WTC11 (cell line): ENCODE results near the gene STAMBPL1. TPM values are rescaled to one million over a fixed set of nuclear protein-coding genes. Genes with fewer than 3 reads are reported as not detected.

Experiments used
- ATAC-seq: fragments of 200-7000 bp; cut with Tn5 transposase; 2 replicates; pipeline ENCODE4 v1.10.0; 2021; ENCODE audit warnings: mild to moderate bottlenecking, moderate library complexity
- CTCF ChIA-PET: fragments of 300-600 bp; sonication (Branson Sonifier 250); formaldehyde crosslinking; loops from one replicate; lab custom pipeline; 2021; ENCODE audit warnings: antibody characterized with exemption; lab: Charles Lee
- POLR2A ChIA-PET: fragments of 350-600 bp; sonication (Branson Sonifier 250); formaldehyde crosslinking; loops from one replicate; lab custom pipeline; 2021; ENCODE audit warnings: antibody characterized with exemption; lab: Charles Lee
- DNase-seq: peaks from one replicate; pipeline ENCODE4 v3.0.0; 2021; ENCODE audit warnings: low spot score
- H3K27ac Mint-ChIP-seq: 2 replicates; pipeline ENCODE4 v1.8.0; 2021; ENCODE audit warnings: mixed read lengths
- H3K27me3 Mint-ChIP-seq: 2 replicates; pipeline ENCODE4 v1.8.0; 2021; ENCODE audit warnings: low read depth, mild to moderate bottlenecking, moderate library complexity, mixed read lengths
- H3K36me3 Mint-ChIP-seq: 2 replicates; pipeline ENCODE4 v1.8.0; 2021; ENCODE audit warnings: mixed read lengths
- H3K4me1 Mint-ChIP-seq: 2 replicates; pipeline ENCODE4 v1.8.0; 2022; ENCODE audit warnings: mixed read lengths
- H3K4me3 Mint-ChIP-seq: 2 replicates; pipeline ENCODE4 v1.8.0; 2021; ENCODE audit warnings: mild to moderate bottlenecking, moderate library complexity, mixed read lengths
- H3K9me3 Mint-ChIP-seq: 2 replicates; pipeline ENCODE4 v1.8.0; 2021; ENCODE audit warnings: mixed read lengths
- AR ChIP-seq: fragments of 250-450 bp; sonication (Bioruptor Pico); IDR thresholded peaks from 2 replicates; pipeline ENCODE4 v1.9.0; 2021; ENCODE audit warnings: mild to moderate bottlenecking
- ATF2 ChIP-seq: sonication (generic); formaldehyde crosslinking; IDR thresholded peaks from 2 replicates; pipeline ENCODE4 v1.8.1; 2022; ENCODE audit warnings: low read depth, missing genetic modification reagents, borderline replicate concordance
- CREM ChIP-seq: sonication (generic); formaldehyde crosslinking; IDR thresholded peaks from 2 replicates; pipeline ENCODE4 v1.8.1; 2022; ENCODE audit warnings: mild to moderate bottlenecking, missing genetic modification reagents, moderate library complexity
- ELF4 ChIP-seq: sonication (generic); formaldehyde crosslinking; IDR thresholded peaks from 2 replicates; pipeline ENCODE4 v1.8.1; 2022; ENCODE audit warnings: low read depth, mild to moderate bottlenecking, moderate library complexity, missing genetic modification reagents
- ESRRA ChIP-seq: sonication (generic); formaldehyde crosslinking; IDR thresholded peaks from 2 replicates; pipeline ENCODE4 v1.8.1; 2022; ENCODE audit warnings: mild to moderate bottlenecking, missing genetic modification reagents, borderline replicate concordance
- ETV6 ChIP-seq: sonication (generic); formaldehyde crosslinking; IDR thresholded peaks from 2 replicates; pipeline ENCODE4 v1.8.1; 2022; ENCODE audit warnings: mild to moderate bottlenecking, missing genetic modification reagents
- GABPB1 ChIP-seq: sonication (generic); formaldehyde crosslinking; IDR thresholded peaks from 2 replicates; pipeline ENCODE4 v1.8.1; 2023; ENCODE audit warnings: mild to moderate bottlenecking, missing genetic modification reagents
- JAZF1 ChIP-seq: fragments of 250-450 bp; sonication (Bioruptor Pico); IDR thresholded peaks from 2 replicates; pipeline ENCODE4 v1.9.0; 2021; ENCODE audit warnings: moderate library complexity, mild to moderate bottlenecking, inconsistent platforms
- JUN ChIP-seq: sonication (generic); formaldehyde crosslinking; IDR thresholded peaks from 2 replicates; pipeline ENCODE4 v1.8.0; 2023; ENCODE audit warnings: mild to moderate bottlenecking, missing genetic modification reagents
- MAX ChIP-seq: sonication (generic); formaldehyde crosslinking; IDR thresholded peaks from 2 replicates; pipeline ENCODE4 v1.8.0; 2022; ENCODE audit warnings: mild to moderate bottlenecking, missing genetic modification reagents
- NFE2L1 ChIP-seq: sonication (generic); formaldehyde crosslinking; IDR thresholded peaks from 2 replicates; pipeline ENCODE4 v1.8.1; 2023; ENCODE audit warnings: missing genetic modification reagents
- NR2C2 ChIP-seq: sonication (generic); formaldehyde crosslinking; IDR thresholded peaks from 2 replicates; pipeline ENCODE4 v1.8.0; 2022; ENCODE audit warnings: mild to moderate bottlenecking, missing genetic modification reagents
- NR3C1 ChIP-seq: sonication (generic); formaldehyde crosslinking; conservative IDR thresholded peaks from 2 replicates; pipeline ENCODE4 v1.8.1; 2023; ENCODE audit warnings: low read depth, mild to moderate bottlenecking, missing genetic modification reagents
- RELA ChIP-seq: sonication (generic); formaldehyde crosslinking; IDR thresholded peaks from 2 replicates; pipeline ENCODE4 v1.8.1; 2022; ENCODE audit warnings: missing genetic modification reagents, mild to moderate bottlenecking, borderline replicate concordance
- RORB ChIP-seq: fragments of 250-450 bp; sonication (Bioruptor Pico); IDR thresholded peaks from 2 replicates; pipeline ENCODE4 v1.9.0; 2021; ENCODE audit warnings: mild to moderate bottlenecking
- TEAD4 ChIP-seq: sonication (generic); formaldehyde crosslinking; IDR thresholded peaks from 2 replicates; pipeline ENCODE4 v1.8.0; 2022; ENCODE audit warnings: mild to moderate bottlenecking, missing genetic modification reagents
- ZBTB21 ChIP-seq: sonication (generic); formaldehyde crosslinking; IDR thresholded peaks from 2 replicates; pipeline ENCODE4 v1.8.1; 2023; ENCODE audit warnings: mild to moderate bottlenecking, missing genetic modification reagents, borderline replicate concordance
- ZNF138 ChIP-seq: sonication (generic); formaldehyde crosslinking; conservative IDR thresholded peaks from 2 replicates; pipeline ENCODE4 v1.8.1; 2022; ENCODE audit warnings: mild to moderate bottlenecking, moderate library complexity, missing genetic modification reagents
- ZNF219 ChIP-seq: sonication (generic); formaldehyde crosslinking; IDR thresholded peaks from 2 replicates; pipeline ENCODE4 v1.8.0; 2023; ENCODE audit warnings: missing genetic modification reagents, mild to moderate bottlenecking, borderline replicate concordance
- ZNF396 ChIP-seq: fragments of 250-450 bp; sonication (Bioruptor Pico); IDR thresholded peaks from 2 replicates; pipeline ENCODE4 v1.8.0; 2021; ENCODE audit warnings: mild to moderate bottlenecking, moderate library complexity, borderline replicate concordance
- total RNA-seq: library from RNA; stranded (reverse); gene quantifications from 3 replicates; pipeline ENCODE4 v1.2.3, GENCODE V29; 2021
- TF ChIP-seq, protein P1 (sequence below): sonication (generic); formaldehyde crosslinking; IDR thresholded peaks from 2 replicates; pipeline ENCODE4 v1.8.1; 2023; ENCODE audit warnings: mild to moderate bottlenecking, missing genetic modification reagents, borderline replicate concordance
- TF ChIP-seq, protein P2 (sequence below): sonication (generic); formaldehyde crosslinking; IDR thresholded peaks from 2 replicates; pipeline ENCODE4 v1.8.1; 2022; ENCODE audit warnings: mild to moderate bottlenecking, moderate library complexity, missing genetic modification reagents
- TF ChIP-seq, protein P3 (sequence below): fragments of 250-450 bp; sonication (Bioruptor Pico); IDR thresholded peaks from 2 replicates; pipeline ENCODE4 v1.8.0; 2021; ENCODE audit warnings: mild to moderate bottlenecking
- TF ChIP-seq, protein P4 (sequence below): fragments of 250-450 bp; sonication (Bioruptor Pico); IDR thresholded peaks from 2 replicates; pipeline ENCODE4 v1.9.0; 2021; ENCODE audit warnings: moderate library complexity, mild to moderate bottlenecking, inconsistent platforms, borderline replicate concordance
- TF ChIP-seq, protein P5 (sequence below): fragments of 250-450 bp; sonication (Bioruptor Pico); IDR thresholded peaks from 2 replicates; pipeline ENCODE4 v1.9.0; 2021; ENCODE audit warnings: mild to moderate bottlenecking

The STAMBPL1 gene
- total RNA-seq, 1 experiment from 2014 or later, result 3.9 TPM

GRCh38 chr10:88915781-88916180, 35.7 kb downstream of the STAMBPL1 start:
- TF ChIP-seq, protein P1, sequence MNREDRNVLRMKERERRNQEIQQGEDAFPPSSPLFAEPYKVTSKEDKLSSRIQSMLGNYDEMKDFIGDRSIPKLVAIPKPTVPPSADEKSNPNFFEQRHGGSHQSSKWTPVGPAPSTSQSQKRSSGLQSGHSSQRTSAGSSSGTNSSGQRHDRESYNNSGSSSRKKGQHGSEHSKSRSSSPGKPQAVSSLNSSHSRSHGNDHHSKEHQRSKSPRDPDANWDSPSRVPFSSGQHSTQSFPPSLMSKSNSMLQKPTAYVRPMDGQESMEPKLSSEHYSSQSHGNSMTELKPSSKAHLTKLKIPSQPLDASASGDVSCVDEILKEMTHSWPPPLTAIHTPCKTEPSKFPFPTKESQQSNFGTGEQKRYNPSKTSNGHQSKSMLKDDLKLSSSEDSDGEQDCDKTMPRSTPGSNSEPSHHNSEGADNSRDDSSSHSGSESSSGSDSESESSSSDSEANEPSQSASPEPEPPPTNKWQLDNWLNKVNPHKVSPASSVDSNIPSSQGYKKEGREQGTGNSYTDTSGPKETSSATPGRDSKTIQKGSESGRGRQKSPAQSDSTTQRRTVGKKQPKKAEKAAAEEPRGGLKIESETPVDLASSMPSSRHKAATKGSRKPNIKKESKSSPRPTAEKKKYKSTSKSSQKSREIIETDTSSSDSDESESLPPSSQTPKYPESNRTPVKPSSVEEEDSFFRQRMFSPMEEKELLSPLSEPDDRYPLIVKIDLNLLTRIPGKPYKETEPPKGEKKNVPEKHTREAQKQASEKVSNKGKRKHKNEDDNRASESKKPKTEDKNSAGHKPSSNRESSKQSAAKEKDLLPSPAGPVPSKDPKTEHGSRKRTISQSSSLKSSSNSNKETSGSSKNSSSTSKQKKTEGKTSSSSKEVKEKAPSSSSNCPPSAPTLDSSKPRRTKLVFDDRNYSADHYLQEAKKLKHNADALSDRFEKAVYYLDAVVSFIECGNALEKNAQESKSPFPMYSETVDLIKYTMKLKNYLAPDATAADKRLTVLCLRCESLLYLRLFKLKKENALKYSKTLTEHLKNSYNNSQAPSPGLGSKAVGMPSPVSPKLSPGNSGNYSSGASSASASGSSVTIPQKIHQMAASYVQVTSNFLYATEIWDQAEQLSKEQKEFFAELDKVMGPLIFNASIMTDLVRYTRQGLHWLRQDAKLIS (CRISPR knock-in tag), result no peak
- TF ChIP-seq AR (no peak), NFE2L1 (no peak), ZNF219 (CRISPR knock-in tag) (no peak), ELF4 (no peak), MAX (no peak), JUN (CRISPR knock-in tag) (no peak), CREM (no peak)
- ChIA-PET POLR2A (no interaction called here), CTCF (interaction anchor here (1.1 kb wide), 2 partner anchors 17 to 80 kb away, joined by 3 read pairs; no protein-coding TSS in a partner anchor)
- ATAC-seq (no peak), DNase-seq (no peak)
- H3K4me3 Mint-ChIP-seq, result no peak overlapping the region
- no peak overlapping the region for H3K27ac Mint-ChIP-seq
- no peaks in the 10 kb centered on the region for H3K4me1 Mint-ChIP-seq
- no peaks in the 10 kb centered on the region for H3K36me3 Mint-ChIP-seq
- no peaks in the 10 kb centered on the region for H3K9me3 Mint-ChIP-seq
- no peaks in the 10 kb centered on the region for H3K27me3 Mint-ChIP-seq

DNA sequence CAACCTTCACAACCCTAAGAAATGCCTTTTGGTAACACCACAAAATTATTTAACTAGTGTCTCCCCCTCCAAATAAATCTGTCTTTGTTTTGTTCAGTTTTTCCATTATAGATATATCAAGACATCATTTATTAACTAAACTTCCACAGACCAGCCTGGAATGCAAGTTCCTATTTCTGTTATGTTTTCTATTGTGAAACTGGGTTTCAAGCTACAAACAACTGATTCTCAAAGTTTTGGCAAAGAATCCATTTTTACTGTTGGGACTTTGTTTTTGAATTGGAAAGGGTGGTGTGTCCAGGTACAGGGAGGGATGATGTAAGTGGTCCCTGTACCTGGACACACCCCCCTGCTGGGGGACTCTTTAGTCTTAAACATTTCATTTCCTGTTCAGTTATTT, 36.2 kb downstream of the STAMBPL1 start:
- DNase-seq, result no peak
- H3K27ac Mint-ChIP-seq, result no peak overlapping the region

More for the DNA sequence above, 36.2 kb downstream of the STAMBPL1 start:
- no peaks in the 10 kb centered on the region for H3K9me3 Mint-ChIP-seq
- TF ChIP-seq ZNF396, result no peak
- TF ChIP-seq TEAD4 (CRISPR knock-in tag), result no peak
- TF ChIP-seq ATF2, result no peak
- no peak for TF ChIP-seq RELA (CRISPR knock-in tag)
- no peak for TF ChIP-seq JAZF1 (CRISPR knock-in tag)
- TF ChIP-seq ZNF138, result no peak
- no peak for TF ChIP-seq GABPB1 (CRISPR knock-in tag)
- TF ChIP-seq, protein P2, sequence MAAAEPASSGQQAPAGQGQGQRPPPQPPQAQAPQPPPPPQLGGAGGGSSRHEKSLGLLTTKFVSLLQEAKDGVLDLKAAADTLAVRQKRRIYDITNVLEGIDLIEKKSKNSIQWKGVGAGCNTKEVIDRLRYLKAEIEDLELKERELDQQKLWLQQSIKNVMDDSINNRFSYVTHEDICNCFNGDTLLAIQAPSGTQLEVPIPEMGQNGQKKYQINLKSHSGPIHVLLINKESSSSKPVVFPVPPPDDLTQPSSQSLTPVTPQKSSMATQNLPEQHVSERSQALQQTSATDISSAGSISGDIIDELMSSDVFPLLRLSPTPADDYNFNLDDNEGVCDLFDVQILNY (CRISPR knock-in tag), result no peak
- TF ChIP-seq NR3C1 (CRISPR knock-in tag), result no peak
- TF ChIP-seq ESRRA, result no peak
- TF ChIP-seq, protein P3, sequence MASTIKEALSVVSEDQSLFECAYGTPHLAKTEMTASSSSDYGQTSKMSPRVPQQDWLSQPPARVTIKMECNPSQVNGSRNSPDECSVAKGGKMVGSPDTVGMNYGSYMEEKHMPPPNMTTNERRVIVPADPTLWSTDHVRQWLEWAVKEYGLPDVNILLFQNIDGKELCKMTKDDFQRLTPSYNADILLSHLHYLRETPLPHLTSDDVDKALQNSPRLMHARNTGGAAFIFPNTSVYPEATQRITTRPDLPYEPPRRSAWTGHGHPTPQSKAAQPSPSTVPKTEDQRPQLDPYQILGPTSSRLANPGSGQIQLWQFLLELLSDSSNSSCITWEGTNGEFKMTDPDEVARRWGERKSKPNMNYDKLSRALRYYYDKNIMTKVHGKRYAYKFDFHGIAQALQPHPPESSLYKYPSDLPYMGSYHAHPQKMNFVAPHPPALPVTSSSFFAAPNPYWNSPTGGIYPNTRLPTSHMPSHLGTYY (CRISPR knock-in tag), result no peak
- TF ChIP-seq, protein P4, sequence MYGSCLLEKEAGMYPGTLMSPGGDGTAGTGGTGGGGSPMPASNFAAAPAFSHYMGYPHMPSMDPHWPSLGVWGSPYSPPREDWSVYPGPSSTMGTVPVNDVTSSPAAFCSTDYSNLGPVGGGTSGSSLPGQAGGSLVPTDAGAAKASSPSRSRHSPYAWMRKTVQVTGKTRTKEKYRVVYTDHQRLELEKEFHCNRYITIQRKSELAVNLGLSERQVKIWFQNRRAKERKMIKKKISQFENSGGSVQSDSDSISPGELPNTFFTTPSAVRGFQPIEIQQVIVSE (CRISPR knock-in tag), result no peak
- TF ChIP-seq, protein P5, sequence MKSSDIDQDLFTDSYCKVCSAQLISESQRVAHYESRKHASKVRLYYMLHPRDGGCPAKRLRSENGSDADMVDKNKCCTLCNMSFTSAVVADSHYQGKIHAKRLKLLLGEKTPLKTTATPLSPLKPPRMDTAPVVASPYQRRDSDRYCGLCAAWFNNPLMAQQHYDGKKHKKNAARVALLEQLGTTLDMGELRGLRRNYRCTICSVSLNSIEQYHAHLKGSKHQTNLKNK, result no peak
- no peak for TF ChIP-seq NR2C2 (CRISPR knock-in tag)
- no peak for TF ChIP-seq ETV6
- TF ChIP-seq RORB (CRISPR knock-in tag), result no peak
- no peak for TF ChIP-seq ZBTB21 (CRISPR knock-in tag)
- TF ChIP-seq, all 79 proteins: peak for 0
- CTCF ChIA-PET, result interaction anchor here (1.1 kb wide), 2 partner anchors 16 to 80 kb away, joined by 3 read pairs; no protein-coding TSS in a partner anchor
- H3K27me3 Mint-ChIP-seq, result no peaks in the 10 kb centered on the region
- no peaks in the 10 kb centered on the region for H3K4me1 Mint-ChIP-seq
- H3K36me3 Mint-ChIP-seq, result no peaks in the 10 kb centered on the region
- ATAC-seq, result no peak
- POLR2A ChIA-PET, result no interaction called here
- H3K4me3 Mint-ChIP-seq, result no peak overlapping the region
